Astrocyte (in vitro differentiated cells and primary cell): ENCODE measurements around the gene HADHB.

ENCODE experiments used
- EZH2 ChIP-seq: IDR thresholded peaks from 2 replicates; pipeline ENCODE4 v1.6.1; 2012; ENCODE audit warnings: mild to moderate bottlenecking, low read length, inconsistent platforms; ENCODE audit not compliant: insufficient read depth
- TF ChIP-seq, protein P1 (sequence below): IDR thresholded peaks from 2 replicates; pipeline ENCODE4 v1.5.1; 2011; ENCODE audit warnings: low read depth, mild to moderate bottlenecking, inconsistent platforms, low read length, moderate library complexity; ENCODE audit not compliant: insufficient read depth

DNA sequence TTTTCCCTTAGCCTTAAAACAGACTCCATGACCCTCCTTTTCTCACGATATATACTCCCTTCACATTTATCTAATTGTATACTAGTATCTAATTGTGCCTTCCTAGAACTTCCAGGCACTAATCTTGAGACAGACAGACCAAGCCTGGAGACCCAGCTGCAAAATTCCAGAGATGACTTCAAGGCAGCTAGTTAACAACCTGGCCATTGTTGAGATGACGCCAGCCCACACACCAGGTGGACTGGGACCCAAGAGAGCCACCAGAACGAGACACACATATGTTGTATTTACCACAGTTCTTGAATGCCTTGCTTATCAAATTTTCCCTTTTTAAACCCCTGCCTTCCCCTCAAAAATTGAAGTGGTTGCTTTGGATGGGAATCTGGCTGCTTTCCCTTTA is 52.3 kb downstream of the HADHB start:
- TF ChIP-seq, protein P1, sequence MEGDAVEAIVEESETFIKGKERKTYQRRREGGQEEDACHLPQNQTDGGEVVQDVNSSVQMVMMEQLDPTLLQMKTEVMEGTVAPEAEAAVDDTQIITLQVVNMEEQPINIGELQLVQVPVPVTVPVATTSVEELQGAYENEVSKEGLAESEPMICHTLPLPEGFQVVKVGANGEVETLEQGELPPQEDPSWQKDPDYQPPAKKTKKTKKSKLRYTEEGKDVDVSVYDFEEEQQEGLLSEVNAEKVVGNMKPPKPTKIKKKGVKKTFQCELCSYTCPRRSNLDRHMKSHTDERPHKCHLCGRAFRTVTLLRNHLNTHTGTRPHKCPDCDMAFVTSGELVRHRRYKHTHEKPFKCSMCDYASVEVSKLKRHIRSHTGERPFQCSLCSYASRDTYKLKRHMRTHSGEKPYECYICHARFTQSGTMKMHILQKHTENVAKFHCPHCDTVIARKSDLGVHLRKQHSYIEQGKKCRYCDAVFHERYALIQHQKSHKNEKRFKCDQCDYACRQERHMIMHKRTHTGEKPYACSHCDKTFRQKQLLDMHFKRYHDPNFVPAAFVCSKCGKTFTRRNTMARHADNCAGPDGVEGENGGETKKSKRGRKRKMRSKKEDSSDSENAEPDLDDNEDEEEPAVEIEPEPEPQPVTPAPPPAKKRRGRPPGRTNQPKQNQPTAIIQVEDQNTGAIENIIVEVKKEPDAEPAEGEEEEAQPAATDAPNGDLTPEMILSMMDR: no peak
- TF ChIP-seq EZH2: no peak
